ENCODE data around the gene PLGRKT. TPM values are rescaled to one million over a fixed set of nuclear protein-coding genes. Genes with fewer than 3 reads are reported as not detected.
"Not testable (repeated sequence)": the region's sequence is repeated elsewhere in the genome, so short reads cannot be mapped to it uniquely, and the experiment has no call there.

PLGRKT gene
- total RNA-seq, 1 experiment from 2014 or later = 22.0 TPM

DNA sequence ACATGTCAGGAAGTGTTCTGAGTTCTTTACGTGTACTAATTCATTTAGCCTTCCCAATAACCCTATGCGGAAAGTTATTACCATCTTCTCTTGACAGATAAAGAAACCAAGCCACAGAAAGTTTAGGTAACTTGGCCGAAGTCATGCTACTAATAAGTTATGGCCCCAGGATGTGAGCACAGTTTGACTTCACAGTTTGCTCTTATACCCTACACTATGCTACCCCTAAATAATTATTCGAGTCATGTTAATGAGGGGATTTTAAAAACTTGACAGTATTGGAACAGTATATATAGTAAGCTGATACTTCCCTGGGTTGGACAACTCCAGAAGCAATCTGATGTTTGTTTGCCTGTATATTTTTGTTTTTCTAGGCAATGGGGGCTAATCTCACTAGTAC, 43.2 kb upstream of the PLGRKT start:
- intact Hi-C loops (cut with micrococcal nuclease; ENCODE audit: unreplicated experiment) = no loop called here
- Histone ChIP-seq H3K4me3 (no peak overlapping the region), H3K27ac (no peak overlapping the region), H3K79me2 (ENCODE audit: low read depth) (no peaks in the 10 kb centered on the region), H3K9me3 (ENCODE audit: insufficient read depth, low read depth) (no peaks in the 10 kb centered on the region), H3K36me3 (ENCODE audit: low read depth) (no peaks in the 10 kb centered on the region), H3K4me1 (replicated peaks; ENCODE audit: insufficient read depth) (no peaks in the 10 kb centered on the region), H3K27me3 (ENCODE audit: insufficient read depth, low read depth) (no peaks in the 10 kb centered on the region), H3K9me2 (ENCODE audit: insufficient read depth) (no peaks in the 10 kb centered on the region), H3F3A (ENCODE audit: insufficient read depth, low read depth) (no peaks in the 10 kb centered on the region), H4K20me1 (ENCODE audit: insufficient read depth) (no peaks in the 10 kb centered on the region), H2AFZ (no peak overlapping the region), H3K4me2 (no peak overlapping the region)
- no TSS peak for BruUV-seq (replicated peaks)
- no peak for DNase-seq
- no peak for TF ChIP-seq EZH2 (IDR thresholded peaks at IDR 0.05; ENCODE audit: low read depth)
- TF ChIP-seq, protein P1, sequence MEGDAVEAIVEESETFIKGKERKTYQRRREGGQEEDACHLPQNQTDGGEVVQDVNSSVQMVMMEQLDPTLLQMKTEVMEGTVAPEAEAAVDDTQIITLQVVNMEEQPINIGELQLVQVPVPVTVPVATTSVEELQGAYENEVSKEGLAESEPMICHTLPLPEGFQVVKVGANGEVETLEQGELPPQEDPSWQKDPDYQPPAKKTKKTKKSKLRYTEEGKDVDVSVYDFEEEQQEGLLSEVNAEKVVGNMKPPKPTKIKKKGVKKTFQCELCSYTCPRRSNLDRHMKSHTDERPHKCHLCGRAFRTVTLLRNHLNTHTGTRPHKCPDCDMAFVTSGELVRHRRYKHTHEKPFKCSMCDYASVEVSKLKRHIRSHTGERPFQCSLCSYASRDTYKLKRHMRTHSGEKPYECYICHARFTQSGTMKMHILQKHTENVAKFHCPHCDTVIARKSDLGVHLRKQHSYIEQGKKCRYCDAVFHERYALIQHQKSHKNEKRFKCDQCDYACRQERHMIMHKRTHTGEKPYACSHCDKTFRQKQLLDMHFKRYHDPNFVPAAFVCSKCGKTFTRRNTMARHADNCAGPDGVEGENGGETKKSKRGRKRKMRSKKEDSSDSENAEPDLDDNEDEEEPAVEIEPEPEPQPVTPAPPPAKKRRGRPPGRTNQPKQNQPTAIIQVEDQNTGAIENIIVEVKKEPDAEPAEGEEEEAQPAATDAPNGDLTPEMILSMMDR (conservative IDR thresholded peaks at IDR 0.05) = no peak
- ChIA-PET POLR2A (ENCODE audit: unreplicated experiment) (no interaction called here), CTCF (no interaction called here)

DNA sequence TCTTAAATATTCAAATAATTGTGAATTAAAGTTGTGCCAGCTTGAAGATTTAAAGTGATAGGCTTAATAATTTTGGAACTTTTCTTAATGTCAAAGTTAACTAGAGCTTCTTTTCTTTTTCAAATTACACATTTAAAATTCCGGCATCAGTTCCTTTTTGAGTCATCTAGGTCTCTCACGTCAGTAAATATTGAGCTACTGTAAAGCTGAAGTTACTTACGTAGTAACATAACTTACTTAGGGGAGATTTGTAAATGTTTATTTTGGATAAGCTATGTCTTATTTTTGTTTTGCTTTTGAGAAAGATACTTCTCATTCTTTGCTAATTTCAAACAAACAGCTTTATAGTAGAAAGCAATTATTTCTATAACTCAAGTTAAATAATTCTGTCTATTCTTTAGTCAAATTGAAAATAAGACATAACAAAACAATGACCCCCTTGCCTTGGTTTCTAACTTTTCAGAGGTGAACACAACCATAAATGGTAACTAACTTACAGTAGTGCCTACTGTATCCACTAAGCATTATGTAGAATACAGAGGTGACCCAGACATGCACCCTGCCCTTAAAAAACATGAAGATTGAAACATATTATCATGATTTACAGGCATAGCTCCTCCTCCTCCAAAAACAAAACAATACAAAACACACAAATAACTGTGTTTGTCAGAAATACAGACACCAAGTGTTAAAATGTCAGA, 42.4 kb upstream of the PLGRKT start:
- Histone ChIP-seq H3K27me3 (ENCODE audit: insufficient read depth, low read depth) (no peaks in the 10 kb centered on the region), H3K9me3 (ENCODE audit: insufficient read depth, low read depth) (no peaks in the 10 kb centered on the region), H3K79me2 (ENCODE audit: low read depth) (no peaks in the 10 kb centered on the region), H3K4me2 (no peak overlapping the region), H3K36me3 (ENCODE audit: low read depth) (no peaks in the 10 kb centered on the region), H3K4me1 (replicated peaks; ENCODE audit: insufficient read depth) (no peaks in the 10 kb centered on the region), H3K4me3 (no peak overlapping the region), H3K27ac (no peak overlapping the region), H3F3A (ENCODE audit: insufficient read depth, low read depth) (no peaks in the 10 kb centered on the region), H2AFZ (no peak overlapping the region), H3K9me2 (ENCODE audit: insufficient read depth) (no peaks in the 10 kb centered on the region), H4K20me1 (ENCODE audit: insufficient read depth) (no peaks in the 10 kb centered on the region)
- CTCF ChIA-PET = no interaction called here
- no TSS peak for BruUV-seq (replicated peaks)
- POLR2A ChIA-PET (ENCODE audit: unreplicated experiment) = no interaction called here
- TF ChIP-seq, protein P1 (conservative IDR thresholded peaks at IDR 0.05) = no peak
- no peak for TF ChIP-seq EZH2 (IDR thresholded peaks at IDR 0.05; ENCODE audit: low read depth)
- intact Hi-C loops (cut with micrococcal nuclease; ENCODE audit: unreplicated experiment) = no loop called here
- DNase-seq = no peak

DNA sequence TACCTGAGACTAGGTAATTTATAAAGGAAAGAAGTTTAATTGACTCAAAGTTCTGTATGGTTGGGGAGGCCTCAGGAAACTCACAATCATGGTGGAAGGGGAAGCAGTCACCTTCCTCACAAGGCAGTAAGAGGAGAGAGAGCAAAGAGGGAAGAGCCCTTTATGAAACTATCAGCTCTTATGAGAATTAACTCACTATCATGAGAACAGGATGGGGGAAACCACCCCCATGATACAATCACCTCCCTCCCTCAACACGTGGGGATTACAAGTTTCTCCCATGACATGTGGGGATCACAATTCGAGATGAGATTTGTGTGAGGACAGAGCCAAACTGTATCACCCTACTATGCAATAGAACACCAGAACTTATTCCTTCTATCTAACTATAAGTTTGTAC, 40.5 kb upstream of the PLGRKT start:
- Histone ChIP-seq H4K20me1 (ENCODE audit: insufficient read depth) (no peaks in the 10 kb centered on the region), H3K27me3 (ENCODE audit: insufficient read depth, low read depth) (no peaks in the 10 kb centered on the region), H3K9me3 (ENCODE audit: insufficient read depth, low read depth) (no peaks in the 10 kb centered on the region), H3K4me3 (no peak overlapping the region), H3K27ac (no peak overlapping the region), H3K79me2 (ENCODE audit: low read depth) (no peaks in the 10 kb centered on the region), H3K4me2 (no peak overlapping the region), H3F3A (ENCODE audit: insufficient read depth, low read depth) (no peaks in the 10 kb centered on the region), H2AFZ (no peak overlapping the region), H3K36me3 (ENCODE audit: low read depth) (no peaks in the 10 kb centered on the region), H3K4me1 (replicated peaks; ENCODE audit: insufficient read depth) (no peaks in the 10 kb centered on the region), H3K9me2 (ENCODE audit: insufficient read depth) (no peaks in the 10 kb centered on the region)
- intact Hi-C loops (cut with micrococcal nuclease; ENCODE audit: unreplicated experiment) = no loop called here
- POLR2A ChIA-PET (ENCODE audit: unreplicated experiment) = no interaction called here
- TF ChIP-seq EZH2 (IDR thresholded peaks at IDR 0.05; ENCODE audit: low read depth) = no peak
- TF ChIP-seq, protein P1 (conservative IDR thresholded peaks at IDR 0.05) = no peak
- no TSS peak for BruUV-seq (replicated peaks)
- DNase-seq = no peak
- CTCF ChIA-PET = no interaction called here

DNA sequence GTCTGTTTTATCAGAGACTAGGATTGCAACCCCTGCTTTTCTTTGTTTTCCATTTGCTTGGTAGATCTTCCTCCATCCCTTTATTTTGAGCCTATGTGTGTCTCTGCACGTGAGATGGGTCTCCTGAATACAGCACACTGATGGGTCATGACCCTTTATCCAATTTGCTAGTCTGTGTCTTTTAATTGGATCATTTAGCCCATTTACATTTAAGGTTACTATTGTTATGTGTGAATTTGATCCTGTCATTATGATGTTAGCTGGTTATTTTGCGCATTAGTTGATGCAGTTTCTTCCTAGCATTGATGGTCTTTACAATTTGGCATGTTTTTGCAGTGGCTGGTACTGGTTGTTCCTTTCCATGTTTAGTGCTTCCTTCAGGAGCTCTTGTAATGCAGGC, 37.9 kb upstream of the PLGRKT start:
- H2AFZ ChIP-seq; CTCF ChIA-PET; H3K27me3 ChIP-seq (ENCODE audit: insufficient read depth, low read depth); H3K79me2 ChIP-seq (ENCODE audit: low read depth); H3K36me3 ChIP-seq (ENCODE audit: low read depth); H3K9me2 ChIP-seq (ENCODE audit: insufficient read depth); intact Hi-C loops (cut with micrococcal nuclease; ENCODE audit: unreplicated experiment); H3K4me2 ChIP-seq; H3K4me3 ChIP-seq; POLR2A ChIA-PET (ENCODE audit: unreplicated experiment); DNase-seq; BruUV-seq (replicated peaks); H3K27ac ChIP-seq; H4K20me1 ChIP-seq (ENCODE audit: insufficient read depth); H3K9me3 ChIP-seq (ENCODE audit: insufficient read depth, low read depth); H3F3A ChIP-seq (ENCODE audit: insufficient read depth, low read depth); H3K4me1 ChIP-seq (replicated peaks; ENCODE audit: insufficient read depth): not testable (repeated sequence)

Data from PC-9 (cell line).